Body of pancreas (tissue), 4 donors: Measurements from ENCODE around the gene IFT122. TPM values are rescaled to one million over a fixed set of nuclear protein-coding genes. Genes with fewer than 3 reads are reported as not detected.

ENCODE experiments used
- ATAC-seq: fragments of 150-250 bp; one replicate; pipeline ENCODE4 v1.9.1; 2016
- DNase-seq, 4 donors: peaks; one replicate each; pipeline ENCODE4 v3.0.0-alpha.2; 2019
- H3K27ac ChIP-seq, 4 donors: fragments of 200-600 bp; sonication (generic); 1 replicate in 3 of 4; 2 replicates in 1 of 4; pipeline versions ENCODE4 v1.5.1 to v1.6.1; 2016 to 2019; ENCODE audit warnings: mild to moderate bottlenecking in 1 of 4, mixed read lengths in 1 of 4, moderate library complexity in 1 of 4
- H3K27me3 ChIP-seq, 2 donors: fragments of 200-600 bp; sonication (generic); one replicate each; pipeline ENCODE4 v1.6.0; 2016; ENCODE audit warnings: mild to moderate bottlenecking in 1 of 2
- H3K36me3 ChIP-seq, 2 donors: fragments of 200-600 bp; sonication (generic); replicated peaks in 1 of 2; 2 replicates each; pipeline ENCODE4 v1.5.1; 2016; ENCODE audit warnings: low read depth in 2 of 2; ENCODE audit not compliant: insufficient read depth in 1 of 2
- H3K4me1 ChIP-seq: fragments of 200-600 bp; sonication (generic); one replicate; pipeline ENCODE4 v1.6.0; 2016
- H3K4me3 ChIP-seq, 2 donors: fragments of 200-600 bp; sonication (generic); 1 replicate in 1 of 2; 2 replicates in 1 of 2; pipeline ENCODE4 v1.5.1; 2016 to 2019
- H3K9me3 ChIP-seq, 3 donors: fragments of 200-600 bp; sonication (generic); 1 replicate in 2 of 3; 2 replicates in 1 of 3; pipeline ENCODE4 v1.5.1; 2016
- POLR2A ChIP-seq, 3 donors: fragments of 450-650 bp; IDR thresholded peaks; one replicate each; pipeline ENCODE4 v1.6.1; 2016; ENCODE audit warnings: antibody characterized with exemption in 3 of 3, mild to moderate bottlenecking in 2 of 3
- WGBS, 2 donors: methylation state at CpG; one replicate each; pipeline ENCODE4 v1.1.5; 2017; 5-methylcytosine and 5-hydroxymethylcytosine counted together
- intact Hi-C: fragments of 100-400 bp; cut with DNase I; formaldehyde crosslinking; loops from one replicate; pipeline ENCODE4 v1.15.1; 2023
- total RNA-seq, 2 donors: library from RNA; depleted of rRNA; stranded (reverse); fragments of >200 nt; gene quantifications; one replicate each; pipeline ENCODE4 v1.1.0, GENCODE V29; 2016
- TF ChIP-seq, protein P1 (sequence below), 7 experiments: fragments of 450-650 bp in 4 of 7; fragments of 200-600 bp in 3 of 7; sonication (generic) in 3 of 7; IDR thresholded peaks; one replicate each; pipeline ENCODE4 v1.5.1; 2016 to 2019; ENCODE audit warnings: antibody characterized with exemption in 7 of 7

Gene IFT122
- total RNA-seq, 2 donors from 2014 or later, result 10.5 to 34.8 TPM

DNA sequence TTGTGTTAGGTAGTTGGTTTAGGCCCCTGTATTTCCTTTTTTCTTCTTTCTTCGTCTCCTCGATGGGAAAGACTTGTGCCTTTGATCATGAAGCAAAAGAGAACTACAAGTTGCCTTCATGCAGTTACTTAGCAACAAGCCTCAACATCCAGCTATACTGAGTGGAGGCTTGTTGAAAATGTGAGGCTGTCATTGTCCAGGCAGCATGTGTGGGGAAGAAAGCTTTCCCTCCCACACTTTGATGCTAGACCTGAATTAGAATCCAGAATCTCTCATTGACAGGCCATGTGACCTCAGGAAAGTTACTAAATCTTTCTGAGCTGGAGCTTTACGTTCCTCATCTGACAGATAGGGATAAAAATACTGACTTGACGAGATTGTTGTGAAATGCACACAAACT is 23.7 kb downstream of the IFT122 start:
- Histone ChIP-seq H3K36me3 (no peaks in the 10 kb centered on the region), H3K4me3 (no peak overlapping the region), H3K9me3 (no peaks in the 10 kb centered on the region), H3K27me3 (no peaks in the 10 kb centered on the region), H3K4me1 (no peaks in the 10 kb centered on the region), H3K27ac (no peak overlapping the region)
- TF ChIP-seq POLR2A (IDR thresholded peaks at IDR 0.05), result no peak
- TF ChIP-seq, protein P1, sequence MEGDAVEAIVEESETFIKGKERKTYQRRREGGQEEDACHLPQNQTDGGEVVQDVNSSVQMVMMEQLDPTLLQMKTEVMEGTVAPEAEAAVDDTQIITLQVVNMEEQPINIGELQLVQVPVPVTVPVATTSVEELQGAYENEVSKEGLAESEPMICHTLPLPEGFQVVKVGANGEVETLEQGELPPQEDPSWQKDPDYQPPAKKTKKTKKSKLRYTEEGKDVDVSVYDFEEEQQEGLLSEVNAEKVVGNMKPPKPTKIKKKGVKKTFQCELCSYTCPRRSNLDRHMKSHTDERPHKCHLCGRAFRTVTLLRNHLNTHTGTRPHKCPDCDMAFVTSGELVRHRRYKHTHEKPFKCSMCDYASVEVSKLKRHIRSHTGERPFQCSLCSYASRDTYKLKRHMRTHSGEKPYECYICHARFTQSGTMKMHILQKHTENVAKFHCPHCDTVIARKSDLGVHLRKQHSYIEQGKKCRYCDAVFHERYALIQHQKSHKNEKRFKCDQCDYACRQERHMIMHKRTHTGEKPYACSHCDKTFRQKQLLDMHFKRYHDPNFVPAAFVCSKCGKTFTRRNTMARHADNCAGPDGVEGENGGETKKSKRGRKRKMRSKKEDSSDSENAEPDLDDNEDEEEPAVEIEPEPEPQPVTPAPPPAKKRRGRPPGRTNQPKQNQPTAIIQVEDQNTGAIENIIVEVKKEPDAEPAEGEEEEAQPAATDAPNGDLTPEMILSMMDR (IDR thresholded peaks at IDR 0.05), result no peak
- intact Hi-C loops, result no loop called here
- DNase-seq (no peak), ATAC-seq (no peak)
- 70 to 79% methylated on average over 4 of the region's 4 CpGs for WGBS, 2 donors

DNA sequence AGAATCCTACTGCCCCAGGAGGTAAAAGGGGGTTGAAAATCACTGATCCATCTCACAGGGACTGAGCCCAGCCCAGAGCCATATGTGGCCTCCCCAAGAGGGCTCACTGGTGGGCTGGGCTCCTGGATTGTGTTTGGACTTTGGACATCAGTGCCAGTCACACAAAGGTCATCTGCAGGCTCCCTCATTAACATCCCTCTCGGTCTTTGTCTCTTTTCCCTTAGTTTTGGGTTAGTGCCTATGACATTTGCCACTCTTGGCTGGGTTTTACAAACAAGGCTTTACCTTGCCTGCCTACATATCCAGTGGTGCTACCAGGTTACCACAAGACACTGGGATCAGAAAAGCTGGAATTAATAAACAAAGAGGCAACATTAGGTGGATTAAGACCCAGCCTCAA is 27.9 kb downstream of the IFT122 start:
- 83 to 88% methylated on average over 1 of the region's 1 CpG for WGBS, 2 donors
- H3K4me1 ChIP-seq, result no peaks in the 10 kb centered on the region
- no peak overlapping the region for H3K4me3 ChIP-seq
- TF ChIP-seq, protein P1 (IDR thresholded peaks at IDR 0.05), result no peak
- no peak for DNase-seq
- H3K36me3 ChIP-seq, result peaks cover 0 to 6% of the 10 kb centered on the region in 2 donors
- H3K27ac ChIP-seq, result no peak overlapping the region
- ATAC-seq, result no peak
- no peaks in the 10 kb centered on the region for H3K9me3 ChIP-seq
- no peaks in the 10 kb centered on the region for H3K27me3 ChIP-seq
- intact Hi-C loops, result no loop called here

DNA sequence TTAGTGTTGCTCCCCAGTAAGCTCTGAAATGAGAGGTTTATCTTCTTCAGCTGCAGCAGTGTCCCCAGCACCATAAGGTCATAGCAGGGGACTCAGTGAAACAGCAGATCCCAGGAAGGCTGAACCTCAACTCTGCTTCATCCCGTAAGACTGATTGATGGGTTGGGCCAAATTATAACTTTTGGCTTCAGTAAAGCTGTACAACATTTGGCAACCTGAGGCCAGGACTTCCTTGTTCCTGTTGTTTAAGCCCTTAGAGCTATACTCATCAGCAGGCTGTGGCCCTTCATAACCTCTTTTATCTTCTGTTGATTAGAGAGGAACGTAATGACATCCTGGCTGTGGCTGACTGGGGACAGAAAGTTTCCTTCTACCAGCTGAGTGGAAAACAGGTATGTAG is 29.0 kb downstream of the IFT122 start:
- TF ChIP-seq POLR2A (IDR thresholded peaks at IDR 0.05), result no peak
- TF ChIP-seq, protein P1 (IDR thresholded peaks at IDR 0.05), result no peak
- Histone ChIP-seq H3K27ac (no peak overlapping the region), H3K4me1 (no peaks in the 10 kb centered on the region), H3K4me3 (no peak overlapping the region), H3K9me3 (no peaks in the 10 kb centered on the region), H3K27me3 (no peaks in the 10 kb centered on the region), H3K36me3 (peaks cover 0 to 6% of the 10 kb centered on the region in 2 donors)
- DNase-seq, result no peak
- ATAC-seq, result no peak
- intact Hi-C loops, result no loop called here
- 38 to 52% methylated on average over 2 of the region's 2 CpGs for WGBS, 2 donors

DNA sequence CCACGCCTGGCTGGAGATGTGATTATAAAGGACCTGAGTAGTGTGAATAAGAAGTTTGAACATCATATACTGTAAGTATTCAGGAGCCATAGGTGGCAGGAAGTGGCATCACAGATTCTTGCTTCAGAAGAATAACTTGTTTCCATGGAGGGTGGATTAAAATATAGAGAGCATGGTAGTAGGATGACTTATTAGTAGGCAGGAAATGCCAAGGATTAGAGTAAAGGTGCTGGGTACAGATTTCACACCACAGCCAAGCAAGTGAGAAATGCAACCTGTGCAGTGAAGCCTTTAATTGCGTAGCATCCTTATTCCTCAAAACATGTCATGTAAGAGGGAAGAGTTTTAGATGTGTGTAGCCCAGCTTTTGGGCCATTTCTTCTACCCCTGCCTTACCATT is 30.8 kb downstream of the IFT122 start:
- Histone ChIP-seq H3K4me1 (no peaks in the 10 kb centered on the region), H3K27me3 (no peaks in the 10 kb centered on the region), H3K9me3 (no peaks in the 10 kb centered on the region), H3K4me3 (no peak overlapping the region), H3K27ac (no peak overlapping the region), H3K36me3 (peaks cover 0 to 6% of the 10 kb centered on the region in 2 donors)
- 79 to 94% methylated on average over 2 of the region's 2 CpGs for WGBS, 2 donors
- ATAC-seq (no peak), DNase-seq (no peak)
- intact Hi-C loops, result no loop called here
- TF ChIP-seq, protein P1 (IDR thresholded peaks at IDR 0.05), result no peak
- no peak for TF ChIP-seq POLR2A (IDR thresholded peaks at IDR 0.05)

DNA sequence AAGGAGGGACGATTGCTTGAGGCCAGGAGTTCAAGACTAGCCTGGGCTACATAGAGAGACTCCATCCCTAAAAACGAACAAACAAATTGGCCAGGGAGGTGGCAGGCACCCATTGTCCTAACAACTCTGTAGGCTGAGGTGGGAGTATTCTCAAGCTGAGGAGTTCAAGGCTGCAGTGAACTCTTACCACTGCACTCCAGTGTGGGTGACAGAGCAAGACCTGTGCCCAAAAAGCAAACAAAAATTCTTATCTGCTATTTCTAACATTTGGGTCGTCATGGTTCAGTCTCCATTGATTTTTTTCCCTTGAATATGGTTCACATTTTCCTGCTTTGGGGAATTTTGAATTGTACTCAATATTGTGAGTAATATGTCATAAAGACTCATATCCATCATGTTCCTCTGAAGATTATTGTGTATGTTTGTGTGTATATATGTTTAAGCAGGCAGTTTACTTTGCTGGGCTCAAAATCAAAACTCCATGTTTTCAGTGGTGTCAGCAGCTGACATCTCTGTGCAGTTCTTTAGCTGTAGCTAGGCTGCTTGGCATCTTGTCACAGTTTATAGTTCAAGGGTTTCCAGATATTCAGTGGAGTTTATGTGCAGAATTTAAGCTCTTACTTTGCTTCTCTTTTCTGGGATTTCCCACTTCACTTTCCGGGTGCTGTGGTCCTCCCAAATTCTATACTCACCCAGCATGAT is 33.2 kb downstream of the IFT122 start:
- no peak for TF ChIP-seq POLR2A (IDR thresholded peaks at IDR 0.05)
- TF ChIP-seq, protein P1 (IDR thresholded peaks at IDR 0.05), result no peak
- no peak overlapping the region for H3K27ac ChIP-seq
- no peak for DNase-seq
- H3K9me3 ChIP-seq, result no peaks in the 10 kb centered on the region
- H3K27me3 ChIP-seq, result no peaks in the 10 kb centered on the region
- H3K4me3 ChIP-seq, result no peak overlapping the region
- H3K36me3 ChIP-seq, result peaks cover 0 to 10% of the 10 kb centered on the region in 2 donors
- intact Hi-C loops, result no loop called here
- no peak for ATAC-seq
- peaks cover 6% of the 10 kb centered on the region for H3K4me1 ChIP-seq
- WGBS, 2 donors, result 61 to 63% methylated on average over 4 of the region's 4 CpGs
